A549 (cell line): ENCODE data around the gene ROR2.

Source experiments
- POLR2A ChIP-seq: IDR thresholded peaks from 2 replicates; pipeline ENCODE4 v1.6.1; 2012; ENCODE audit warnings: mild to moderate bottlenecking, low read length
- SMC3 ChIP-seq: fragments of >200 bp; sonication (Bioruptor Twin); formaldehyde crosslinking; IDR thresholded peaks from 3 replicates; pipeline ENCODE4 v1.6.1; 2018; ENCODE audit warnings: inconsistent platforms
- TP53 ChIP-seq: fragments of 250-450 bp; sonication (Bioruptor Pico); IDR thresholded peaks from 2 replicates; pipeline ENCODE4 v1.5.0; 2021; ENCODE audit warnings: mild to moderate bottlenecking, moderate library complexity
- TF ChIP-seq, protein P1 (sequence below): fragments of >200 bp; sonication (Bioruptor Twin); formaldehyde crosslinking; IDR thresholded peaks from 3 replicates; pipeline ENCODE4 v1.5.1; 2016

DNA sequence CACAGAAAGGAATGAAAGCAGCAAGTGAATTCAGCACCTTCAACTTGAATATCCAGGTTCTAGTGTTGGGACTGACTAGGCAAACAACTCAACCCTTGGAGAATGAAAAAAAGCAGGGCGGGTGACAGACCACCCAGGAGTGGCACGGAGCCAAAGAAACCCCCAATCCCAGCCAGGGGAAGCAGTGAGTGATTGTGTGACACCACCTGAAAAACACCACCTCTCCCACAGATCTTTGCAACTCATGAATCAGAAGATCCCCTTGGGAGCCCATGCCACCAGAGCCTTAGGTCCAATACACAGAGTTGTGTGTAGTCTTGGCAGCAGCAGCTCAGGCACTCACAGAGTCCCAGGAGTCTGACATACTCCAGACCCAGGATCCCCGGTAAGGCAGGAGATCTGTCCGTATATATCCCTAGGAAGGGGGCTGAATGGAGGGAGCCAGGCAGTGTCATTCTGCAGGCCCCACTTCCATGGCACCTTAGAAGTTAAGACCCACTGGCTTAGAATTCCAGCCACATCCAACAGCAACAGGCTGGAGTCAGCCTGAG, 22.1 kb upstream of the ROR2 start:
- no peak for TF ChIP-seq POLR2A
- no peak for TF ChIP-seq SMC3
- TF ChIP-seq, protein P1, sequence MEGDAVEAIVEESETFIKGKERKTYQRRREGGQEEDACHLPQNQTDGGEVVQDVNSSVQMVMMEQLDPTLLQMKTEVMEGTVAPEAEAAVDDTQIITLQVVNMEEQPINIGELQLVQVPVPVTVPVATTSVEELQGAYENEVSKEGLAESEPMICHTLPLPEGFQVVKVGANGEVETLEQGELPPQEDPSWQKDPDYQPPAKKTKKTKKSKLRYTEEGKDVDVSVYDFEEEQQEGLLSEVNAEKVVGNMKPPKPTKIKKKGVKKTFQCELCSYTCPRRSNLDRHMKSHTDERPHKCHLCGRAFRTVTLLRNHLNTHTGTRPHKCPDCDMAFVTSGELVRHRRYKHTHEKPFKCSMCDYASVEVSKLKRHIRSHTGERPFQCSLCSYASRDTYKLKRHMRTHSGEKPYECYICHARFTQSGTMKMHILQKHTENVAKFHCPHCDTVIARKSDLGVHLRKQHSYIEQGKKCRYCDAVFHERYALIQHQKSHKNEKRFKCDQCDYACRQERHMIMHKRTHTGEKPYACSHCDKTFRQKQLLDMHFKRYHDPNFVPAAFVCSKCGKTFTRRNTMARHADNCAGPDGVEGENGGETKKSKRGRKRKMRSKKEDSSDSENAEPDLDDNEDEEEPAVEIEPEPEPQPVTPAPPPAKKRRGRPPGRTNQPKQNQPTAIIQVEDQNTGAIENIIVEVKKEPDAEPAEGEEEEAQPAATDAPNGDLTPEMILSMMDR: no peak
- no peak for TF ChIP-seq TP53 (CRISPR knock-in tag)
